Ishikawa (cell line): ENCODE data around the gene SLC25A33.

ENCODE experiments used
- CEBPB ChIP-seq: IDR thresholded peaks from 2 replicates; pipeline ENCODE4 v1.6.1; 2012
- CREB1 ChIP-seq: IDR thresholded peaks from 2 replicates; pipeline ENCODE4 v1.6.1; 2012; ENCODE audit warnings: low read depth
- EGR1 ChIP-seq: IDR thresholded peaks from 2 replicates; pipeline ENCODE4 v1.6.1; 2012
- EP300 ChIP-seq: IDR thresholded peaks from 2 replicates; pipeline ENCODE4 v1.6.1; 2012; ENCODE audit warnings: borderline replicate concordance
- FOXM1 ChIP-seq: IDR thresholded peaks from 2 replicates; pipeline ENCODE4 v1.6.1; 2012; ENCODE audit warnings: low read depth, borderline replicate concordance
- NFIC ChIP-seq: IDR thresholded peaks from 2 replicates; pipeline ENCODE4 v1.6.1; 2012
- RAD21 ChIP-seq: IDR thresholded peaks from 2 replicates; pipeline ENCODE4 v1.6.1; 2012; ENCODE audit warnings: low read depth
- TAF1 ChIP-seq: IDR thresholded peaks from 2 replicates; pipeline ENCODE4 v1.6.1; 2012; ENCODE audit warnings: low read depth, mild to moderate bottlenecking
- TCF12 ChIP-seq: IDR thresholded peaks from 2 replicates; pipeline ENCODE4 v1.6.1; 2012; ENCODE audit warnings: low read depth
- TEAD4 ChIP-seq: IDR thresholded peaks from 2 replicates; pipeline ENCODE4 v1.6.1; 2012
- YY1 ChIP-seq: IDR thresholded peaks from 2 replicates; pipeline ENCODE4 v1.6.1; 2012; ENCODE audit warnings: low read depth
- ZBTB7A ChIP-seq: IDR thresholded peaks from 2 replicates; pipeline ENCODE4 v1.6.1; 2012; ENCODE audit warnings: low read depth
- TF ChIP-seq, protein P1 (sequence below): IDR thresholded peaks from 2 replicates; pipeline ENCODE4 v1.6.1; 2012
- TF ChIP-seq, protein P2 (sequence below): IDR thresholded peaks from 2 replicates; pipeline ENCODE4 v1.6.1; 2012
- TF ChIP-seq, protein P3 (sequence below): IDR thresholded peaks from 2 replicates; pipeline ENCODE4 v1.6.1; 2012; ENCODE audit warnings: low read depth, mild to moderate bottlenecking

SLC25A33 gene

DNA sequence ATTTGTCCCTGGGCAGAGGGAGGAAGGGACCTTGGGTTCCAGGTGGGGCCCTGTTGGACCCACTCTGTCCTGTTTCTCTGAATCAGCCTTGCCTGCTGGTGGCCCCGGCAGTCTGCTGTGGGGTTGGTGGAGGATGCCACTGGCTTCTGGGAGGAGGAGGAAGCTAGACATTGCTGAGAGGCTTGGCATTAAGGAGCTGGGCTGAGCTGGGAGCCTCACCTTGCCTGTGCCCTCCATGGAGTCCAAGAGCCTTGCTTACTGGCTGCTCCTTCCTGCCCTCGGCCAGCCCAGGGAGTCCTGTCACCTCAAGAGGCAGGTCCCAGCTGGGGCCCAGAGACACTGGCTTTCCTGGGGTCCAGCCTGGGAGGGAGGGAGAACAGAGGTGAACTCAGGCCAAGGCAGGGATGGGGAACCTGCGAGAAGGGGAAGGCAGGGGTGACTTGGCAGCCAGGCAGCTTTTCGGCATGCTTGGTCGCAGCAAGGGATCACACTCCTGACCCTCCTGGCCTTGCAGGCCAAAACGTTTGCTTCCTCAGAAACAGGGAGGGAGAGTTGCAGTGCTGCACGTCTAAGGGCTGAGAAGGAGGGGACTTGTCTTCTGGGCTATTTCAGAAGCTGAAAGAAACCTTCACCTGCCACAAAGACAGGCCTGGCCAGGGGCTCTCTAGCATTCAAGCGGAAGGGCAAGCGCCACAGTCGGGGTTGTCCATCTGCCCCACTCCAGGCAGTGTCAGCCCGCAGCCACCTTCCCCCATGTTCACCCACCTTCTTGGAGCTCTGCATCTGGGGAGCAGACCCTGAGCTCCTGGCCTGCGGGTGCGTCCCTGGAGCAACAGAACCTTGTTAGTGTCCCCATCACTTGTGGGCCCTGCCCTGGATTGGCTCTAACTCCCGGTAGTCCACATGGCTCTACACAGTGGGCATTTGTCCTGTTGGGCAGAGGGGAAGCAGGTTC is 58.4 kb downstream of the SLC25A33 start:
- TF ChIP-seq, protein P1, sequence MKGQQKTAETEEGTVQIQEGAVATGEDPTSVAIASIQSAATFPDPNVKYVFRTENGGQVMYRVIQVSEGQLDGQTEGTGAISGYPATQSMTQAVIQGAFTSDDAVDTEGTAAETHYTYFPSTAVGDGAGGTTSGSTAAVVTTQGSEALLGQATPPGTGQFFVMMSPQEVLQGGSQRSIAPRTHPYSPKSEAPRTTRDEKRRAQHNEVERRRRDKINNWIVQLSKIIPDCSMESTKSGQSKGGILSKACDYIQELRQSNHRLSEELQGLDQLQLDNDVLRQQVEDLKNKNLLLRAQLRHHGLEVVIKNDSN: no peak
- TF ChIP-seq FOXM1 (no peak), CREB1 (no peak), TCF12 (no peak), TEAD4 (no peak), EP300 (no peak), CEBPB (no peak), ZBTB7A (no peak), EGR1 (no peak), TAF1 (no peak), YY1 (no peak), RAD21 (no peak), NFIC (no peak)
- TF ChIP-seq, protein P2, sequence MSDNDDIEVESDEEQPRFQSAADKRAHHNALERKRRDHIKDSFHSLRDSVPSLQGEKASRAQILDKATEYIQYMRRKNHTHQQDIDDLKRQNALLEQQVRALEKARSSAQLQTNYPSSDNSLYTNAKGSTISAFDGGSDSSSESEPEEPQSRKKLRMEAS: no peak

DNA sequence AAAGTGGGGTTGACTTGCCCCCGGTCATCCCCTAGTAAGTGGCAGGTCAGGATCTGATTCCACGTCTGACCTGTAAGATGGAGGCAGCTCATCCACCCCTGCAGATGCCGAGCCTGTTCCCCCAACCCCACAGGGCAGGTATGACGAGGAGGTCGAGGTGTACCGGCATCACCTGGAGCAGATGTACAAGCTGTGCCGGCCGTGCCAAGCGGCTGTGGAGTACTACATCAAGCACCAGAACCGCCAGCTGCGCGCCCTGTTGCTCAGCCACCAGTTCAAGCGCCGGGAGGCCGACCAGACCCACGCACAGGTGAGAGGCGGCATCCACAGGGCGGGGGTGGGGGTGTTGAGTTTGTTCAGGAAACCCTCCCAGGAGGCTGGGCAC is 59.0 kb downstream of the SLC25A33 start:
- TF ChIP-seq YY1 (no peak), TAF1 (no peak), TCF12 (no peak), FOXM1 (no peak), TEAD4 (no peak)
- TF ChIP-seq, protein P1: no peak

DNA sequence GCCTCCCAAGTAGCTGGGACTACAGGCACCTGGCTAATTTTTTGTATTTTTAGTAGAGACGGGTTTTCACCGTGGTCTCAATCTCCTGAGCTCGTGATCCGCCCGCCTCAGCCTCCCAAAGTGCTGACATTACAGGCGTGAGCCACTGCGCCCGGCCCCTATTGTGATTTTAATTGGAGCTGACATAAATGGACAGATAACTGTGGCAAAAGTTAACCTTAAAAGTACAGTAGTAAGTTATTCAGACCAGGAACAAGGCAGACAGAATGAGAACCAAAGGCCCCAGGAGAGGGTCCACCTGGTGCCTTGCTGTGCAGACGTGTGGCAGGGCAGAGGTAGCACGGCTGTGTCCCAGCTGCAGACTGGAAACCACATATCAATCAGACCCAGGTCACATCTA is 60.5 kb downstream of the SLC25A33 start:
- TF ChIP-seq TCF12 (no peak), RAD21 (no peak), ZBTB7A (no peak), TEAD4 (no peak), NFIC (no peak), FOXM1 (no peak)
- TF ChIP-seq, protein P2: no peak
- TF ChIP-seq, protein P3, sequence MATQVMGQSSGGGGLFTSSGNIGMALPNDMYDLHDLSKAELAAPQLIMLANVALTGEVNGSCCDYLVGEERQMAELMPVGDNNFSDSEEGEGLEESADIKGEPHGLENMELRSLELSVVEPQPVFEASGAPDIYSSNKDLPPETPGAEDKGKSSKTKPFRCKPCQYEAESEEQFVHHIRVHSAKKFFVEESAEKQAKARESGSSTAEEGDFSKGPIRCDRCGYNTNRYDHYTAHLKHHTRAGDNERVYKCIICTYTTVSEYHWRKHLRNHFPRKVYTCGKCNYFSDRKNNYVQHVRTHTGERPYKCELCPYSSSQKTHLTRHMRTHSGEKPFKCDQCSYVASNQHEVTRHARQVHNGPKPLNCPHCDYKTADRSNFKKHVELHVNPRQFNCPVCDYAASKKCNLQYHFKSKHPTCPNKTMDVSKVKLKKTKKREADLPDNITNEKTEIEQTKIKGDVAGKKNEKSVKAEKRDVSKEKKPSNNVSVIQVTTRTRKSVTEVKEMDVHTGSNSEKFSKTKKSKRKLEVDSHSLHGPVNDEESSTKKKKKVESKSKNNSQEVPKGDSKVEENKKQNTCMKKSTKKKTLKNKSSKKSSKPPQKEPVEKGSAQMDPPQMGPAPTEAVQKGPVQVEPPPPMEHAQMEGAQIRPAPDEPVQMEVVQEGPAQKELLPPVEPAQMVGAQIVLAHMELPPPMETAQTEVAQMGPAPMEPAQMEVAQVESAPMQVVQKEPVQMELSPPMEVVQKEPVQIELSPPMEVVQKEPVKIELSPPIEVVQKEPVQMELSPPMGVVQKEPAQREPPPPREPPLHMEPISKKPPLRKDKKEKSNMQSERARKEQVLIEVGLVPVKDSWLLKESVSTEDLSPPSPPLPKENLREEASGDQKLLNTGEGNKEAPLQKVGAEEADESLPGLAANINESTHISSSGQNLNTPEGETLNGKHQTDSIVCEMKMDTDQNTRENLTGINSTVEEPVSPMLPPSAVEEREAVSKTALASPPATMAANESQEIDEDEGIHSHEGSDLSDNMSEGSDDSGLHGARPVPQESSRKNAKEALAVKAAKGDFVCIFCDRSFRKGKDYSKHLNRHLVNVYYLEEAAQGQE: no peak

DNA sequence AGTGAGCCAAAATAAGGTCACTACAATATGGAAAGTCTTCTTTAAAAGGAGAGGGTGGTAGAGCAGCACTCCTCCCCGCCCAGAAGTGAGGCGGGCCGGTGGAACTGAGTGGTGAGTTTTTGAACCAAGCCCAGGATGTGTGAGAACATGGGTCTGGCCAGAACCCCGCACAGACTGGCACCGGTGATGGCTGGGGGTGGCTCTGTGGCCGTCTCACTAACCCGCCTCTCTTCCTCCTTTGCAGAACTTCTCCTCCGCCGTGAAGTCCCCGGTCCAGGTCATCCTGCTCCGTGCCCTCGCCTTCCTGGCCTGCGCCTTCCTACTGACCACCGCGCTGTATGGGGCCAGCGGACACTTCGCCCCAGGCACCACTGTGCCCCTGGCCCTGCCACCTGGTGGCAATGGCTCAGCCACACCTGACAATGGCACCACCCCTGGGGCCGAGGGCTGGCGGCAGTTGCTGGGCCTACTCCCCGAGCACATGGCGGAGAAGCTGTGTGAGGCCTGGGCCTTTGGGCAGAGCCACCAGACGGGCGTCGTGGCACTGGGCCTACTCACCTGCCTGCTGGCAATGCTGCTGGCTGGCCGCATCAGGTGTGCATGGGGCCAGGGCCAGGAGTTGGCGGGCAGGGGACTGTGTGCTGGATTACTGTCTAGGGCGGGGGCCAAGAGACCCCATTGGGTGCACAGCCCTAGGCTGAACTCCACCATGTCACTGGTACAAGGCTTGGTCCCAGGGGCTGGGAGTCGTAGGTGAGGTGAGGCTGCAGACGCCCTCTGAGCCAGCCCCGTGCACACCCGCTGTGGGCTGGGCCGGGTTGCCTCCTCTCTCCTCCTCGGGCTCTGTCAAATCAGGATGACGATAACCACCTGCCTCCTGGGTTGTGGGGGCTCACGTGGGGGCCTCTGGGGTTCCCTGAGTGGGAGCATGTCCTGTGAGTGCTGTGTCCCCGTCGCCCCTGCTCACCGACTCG is 61.9 kb downstream of the SLC25A33 start:
- no peak for TF ChIP-seq YY1

DNA sequence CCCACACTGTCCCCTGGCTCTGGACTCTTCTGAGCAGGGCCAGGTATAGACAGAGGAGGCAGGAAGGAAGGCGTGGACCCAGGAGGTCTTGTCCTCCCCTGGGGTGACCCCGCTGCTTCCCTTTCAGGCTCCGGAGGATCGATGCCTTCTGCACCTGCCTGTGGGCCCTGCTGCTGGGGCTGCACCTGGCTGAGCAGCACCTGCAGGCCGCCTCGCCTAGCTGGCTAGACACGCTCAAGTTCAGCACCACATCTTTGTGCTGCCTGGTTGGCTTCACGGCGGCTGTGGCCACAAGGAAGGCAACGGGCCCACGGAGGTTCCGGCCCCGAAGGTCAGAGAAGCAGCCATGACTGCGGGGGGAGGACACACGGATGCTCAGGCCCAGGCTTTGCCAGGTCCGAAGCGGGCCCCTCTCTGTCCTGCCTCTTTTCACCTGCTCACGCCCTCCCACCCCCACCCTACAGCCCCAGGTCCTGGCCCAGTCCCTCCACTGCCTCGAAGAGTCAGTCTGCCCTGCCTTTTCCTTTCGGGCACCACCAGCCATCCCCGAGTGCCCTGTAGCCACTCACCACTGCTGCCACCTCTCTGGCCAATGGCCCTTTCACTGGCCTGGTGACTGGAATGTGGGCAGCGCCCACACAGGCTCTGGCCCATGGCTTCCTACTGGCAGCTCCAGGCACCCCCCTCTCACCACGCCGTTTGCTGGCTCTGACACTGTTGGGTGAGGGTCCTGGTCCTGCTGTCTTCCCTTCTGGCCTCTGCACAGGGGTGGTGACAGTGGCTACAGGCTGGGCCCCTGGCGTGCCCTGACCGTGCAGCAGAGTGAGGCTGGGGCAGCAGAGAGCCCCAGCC is 62.9 kb downstream of the SLC25A33 start:
- no peak for TF ChIP-seq TAF1
- TF ChIP-seq YY1: no peak
- TF ChIP-seq EP300: no peak
- TF ChIP-seq CREB1: no peak
- no peak for TF ChIP-seq TEAD4
- TF ChIP-seq EGR1: no peak
- no peak for TF ChIP-seq TCF12
- TF ChIP-seq, protein P2: no peak
- TF ChIP-seq RAD21: no peak
- no peak for TF ChIP-seq CEBPB
- TF ChIP-seq NFIC: no peak
- TF ChIP-seq ZBTB7A: no peak

DNA sequence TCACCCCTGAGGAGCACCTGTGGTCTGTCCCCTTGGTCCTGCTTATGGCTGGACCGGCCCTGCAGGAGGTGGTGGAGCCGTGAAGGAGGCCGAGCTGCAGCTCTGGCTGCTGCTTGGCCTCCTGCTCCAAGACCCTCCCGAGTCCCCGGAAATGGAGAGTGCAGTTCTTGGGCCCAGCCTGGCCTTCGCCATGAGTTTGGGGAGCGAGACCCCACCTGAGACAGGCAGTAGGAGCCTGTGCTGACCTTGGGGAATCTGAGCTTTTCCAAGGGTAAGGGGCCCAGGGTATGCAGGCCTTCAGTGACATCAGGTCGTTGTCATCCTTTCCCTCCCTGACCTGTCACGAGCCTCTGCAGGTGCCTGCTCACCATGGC is 63.5 kb downstream of the SLC25A33 start:
- no peak for TF ChIP-seq TAF1
- no peak for TF ChIP-seq FOXM1
- TF ChIP-seq, protein P1: no peak
- TF ChIP-seq, protein P2: no peak
- no peak for TF ChIP-seq EGR1
